Fibroblast of upper back skin (primary cell): ENCODE data around the gene MED13L.

ENCODE experiments used
- DNase-seq: peaks from one replicate; pipeline ENCODE4 v3.0.0-alpha.2; 2013

Gene MED13L

GRCh38 chr12:116277467-116278278, at the start of gene MED13L:
MED13L (minus strand) TSS chr12:116277693; CDS start chr12:116277131, 562 bp downstream.
- peak; percentile 90 for DNase-seq

- no peak for DNase-seq
Measured at GRCh38 chr12:116325336-116325664, 47.8 kb upstream of the MED13L start.

DNA sequence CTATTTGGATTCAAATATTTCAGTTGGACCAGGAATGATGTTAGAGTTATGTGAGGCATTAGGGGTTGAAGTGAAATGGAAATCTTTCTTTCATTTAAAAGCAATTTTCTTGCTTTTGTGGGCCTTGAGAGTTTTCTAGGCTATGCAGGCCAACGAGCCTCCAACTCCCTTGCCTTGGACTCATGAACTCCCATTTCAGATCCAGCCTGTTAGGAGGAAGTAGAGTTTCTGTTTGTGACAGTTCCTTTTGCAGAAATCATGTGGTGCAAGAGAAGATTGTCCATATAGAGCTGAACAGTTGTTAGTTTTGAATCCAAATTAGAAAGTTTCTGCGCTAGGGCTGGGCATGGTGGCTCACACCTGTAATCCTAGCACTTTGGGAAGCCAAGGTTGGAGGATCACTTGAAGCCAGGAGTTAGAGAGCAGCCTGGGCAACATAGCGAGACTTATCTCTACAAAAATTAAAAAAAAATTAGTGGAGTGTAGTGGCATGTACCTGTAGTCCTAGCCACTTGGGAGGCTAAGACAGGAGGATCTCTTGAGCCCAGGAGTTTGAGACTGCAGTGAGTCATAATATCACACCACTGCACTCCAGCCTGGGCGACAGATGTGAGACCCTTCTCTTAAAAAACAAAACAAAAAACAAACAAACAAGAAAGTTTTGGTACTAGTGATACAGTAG, 47.3 kb upstream of the MED13L start:
- DNase-seq, result no peak

- DNase-seq, result no peak
Measured at GRCh38 chr12:116323406-116324386, 46.2 kb upstream of the MED13L start.

DNA sequence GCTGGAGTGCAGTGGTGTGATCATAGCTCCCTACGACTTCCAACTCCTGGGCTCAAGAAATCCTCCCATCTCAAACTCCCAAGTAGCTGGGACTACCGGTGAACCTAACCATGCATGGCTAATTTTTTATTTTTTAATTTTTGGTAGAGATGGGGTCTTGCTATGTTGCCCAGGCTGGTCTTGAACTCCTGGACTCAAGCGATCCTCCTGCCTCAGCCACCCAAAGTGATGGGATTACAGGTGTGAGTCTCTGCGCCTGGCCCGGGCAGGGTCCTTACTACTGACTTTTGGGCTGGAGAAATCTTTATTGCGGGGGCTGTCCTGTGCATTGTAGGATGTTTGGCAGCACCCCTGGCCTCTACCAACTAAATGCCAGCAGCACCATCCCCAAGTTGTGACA, 44.4 kb upstream of the MED13L start:
- DNase-seq, result no peak

- DNase-seq, result no peak
Measured at GRCh38 chr12:116320791-116321217, 43.3 kb upstream of the MED13L start.

GRCh38 chr12:116319898-116320621, 42.6 kb upstream of the MED13L start:
- DNase-seq, result peak; percentile 99

DNA sequence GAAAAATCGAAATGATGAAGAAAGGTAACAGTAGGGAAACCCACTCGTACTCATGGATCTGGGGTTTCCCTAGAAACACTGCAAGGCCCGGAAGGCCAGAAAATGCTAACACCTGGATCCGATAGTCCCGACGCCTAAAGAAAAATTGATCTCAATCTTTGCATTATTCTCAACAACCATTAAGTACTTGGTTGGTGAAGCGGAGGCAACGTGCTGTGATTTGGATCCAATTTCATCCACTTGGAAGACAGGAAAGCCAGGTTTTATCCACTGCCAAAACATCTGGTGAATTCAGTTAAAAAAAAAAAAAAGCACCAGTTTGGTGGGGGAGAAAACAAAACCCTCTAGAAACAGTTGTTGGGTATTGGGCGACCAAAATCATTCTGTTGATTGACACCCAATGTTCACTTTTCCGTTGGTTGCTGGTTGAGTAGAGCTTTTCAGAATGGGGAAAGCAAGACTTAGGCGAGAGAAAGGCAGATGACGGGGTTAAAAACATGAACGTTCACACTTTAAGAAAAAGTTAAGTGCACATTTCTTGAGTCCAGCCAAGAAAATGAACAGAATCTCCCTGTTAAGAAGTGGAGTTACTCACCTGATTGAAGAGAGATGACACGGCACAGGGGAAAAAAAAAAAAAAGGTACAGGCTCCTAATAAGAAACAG, 41.9 kb upstream of the MED13L start:
- DNase-seq, result peak; percentile 73

DNA sequence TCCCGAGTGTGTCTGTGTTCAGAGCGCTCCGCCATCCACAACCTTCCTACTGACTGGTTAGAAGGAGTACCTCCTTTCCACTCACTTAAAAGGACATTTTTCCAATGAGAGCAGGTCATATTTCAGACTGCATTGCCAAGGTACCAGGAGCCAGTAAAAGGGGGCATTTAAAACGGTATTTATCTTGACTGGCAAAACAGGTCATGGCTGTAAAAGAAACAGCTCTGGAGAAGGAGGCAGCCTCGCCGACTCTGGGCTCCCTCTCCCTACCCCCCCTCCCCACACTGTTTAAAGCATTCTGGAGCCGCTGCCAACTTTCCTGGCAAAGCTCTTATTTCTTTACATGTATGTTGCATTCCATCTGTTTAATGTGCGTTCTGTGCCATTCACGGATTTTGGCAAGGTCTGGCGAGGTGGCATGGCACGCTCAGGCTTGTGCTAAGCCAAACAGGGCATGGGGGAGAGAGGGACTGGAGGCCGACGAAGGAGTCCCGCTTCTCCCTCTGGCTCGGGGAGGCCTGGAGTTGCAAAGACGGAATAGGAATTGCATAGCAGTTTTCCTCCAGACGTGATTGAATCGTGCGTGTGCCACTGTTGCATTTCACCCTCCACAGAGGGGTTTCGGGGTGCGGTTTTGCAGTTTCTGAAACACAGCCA, 41.2 kb upstream of the MED13L start:
- DNase-seq, result peak; percentile 50

DNA sequence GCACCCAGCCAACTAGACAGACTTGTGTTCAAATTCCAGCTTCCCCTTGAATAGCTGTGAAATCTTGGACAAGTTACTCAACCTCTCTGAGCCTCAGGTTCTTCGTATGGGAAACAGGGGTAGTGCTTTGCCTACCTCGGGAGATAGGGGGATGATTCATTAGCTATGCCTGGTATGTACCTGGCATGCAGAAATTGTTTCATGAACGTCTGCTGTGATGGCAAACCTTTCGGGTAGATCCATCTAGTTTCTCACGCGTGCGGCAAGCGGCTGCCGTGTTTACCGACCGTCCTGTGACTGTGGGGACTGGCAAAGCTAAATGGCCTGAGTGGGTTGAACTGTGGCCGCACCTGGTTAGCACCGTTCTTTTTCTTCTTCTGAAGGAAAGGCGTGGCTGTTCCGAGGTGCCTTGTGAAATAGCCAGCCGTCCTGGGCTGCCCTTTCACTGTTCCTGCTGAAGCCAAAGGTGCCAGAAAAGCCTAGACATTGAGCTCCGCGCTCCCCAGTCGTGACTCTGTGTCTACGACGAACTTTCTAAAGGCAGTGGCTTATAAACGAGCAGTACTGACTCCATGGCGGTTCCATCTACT, 40.6 kb upstream of the MED13L start:
- no peak for DNase-seq

DNA sequence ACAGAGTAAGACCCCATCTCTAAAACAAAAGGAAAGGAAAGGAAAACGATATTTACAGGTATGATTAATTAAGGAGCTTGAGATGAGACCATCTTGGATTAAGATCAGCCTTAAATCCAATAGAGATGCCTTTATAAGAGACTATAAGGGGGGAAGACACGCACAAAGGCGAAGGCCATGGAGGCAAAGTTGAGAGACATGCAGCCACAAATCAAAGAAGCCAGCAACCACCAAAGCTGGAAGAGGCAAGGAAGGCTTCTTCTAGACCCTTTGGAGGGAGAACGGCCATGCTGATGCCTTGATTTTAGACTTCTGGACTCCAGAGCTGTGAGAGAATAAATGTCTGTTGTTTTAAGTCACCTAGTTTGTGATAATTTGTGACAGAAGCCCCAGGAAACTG, 39.6 kb upstream of the MED13L start:
- no peak for DNase-seq

- no peak for DNase-seq
Measured at GRCh38 chr12:116314477-116314876, 37.0 kb upstream of the MED13L start.

DNA sequence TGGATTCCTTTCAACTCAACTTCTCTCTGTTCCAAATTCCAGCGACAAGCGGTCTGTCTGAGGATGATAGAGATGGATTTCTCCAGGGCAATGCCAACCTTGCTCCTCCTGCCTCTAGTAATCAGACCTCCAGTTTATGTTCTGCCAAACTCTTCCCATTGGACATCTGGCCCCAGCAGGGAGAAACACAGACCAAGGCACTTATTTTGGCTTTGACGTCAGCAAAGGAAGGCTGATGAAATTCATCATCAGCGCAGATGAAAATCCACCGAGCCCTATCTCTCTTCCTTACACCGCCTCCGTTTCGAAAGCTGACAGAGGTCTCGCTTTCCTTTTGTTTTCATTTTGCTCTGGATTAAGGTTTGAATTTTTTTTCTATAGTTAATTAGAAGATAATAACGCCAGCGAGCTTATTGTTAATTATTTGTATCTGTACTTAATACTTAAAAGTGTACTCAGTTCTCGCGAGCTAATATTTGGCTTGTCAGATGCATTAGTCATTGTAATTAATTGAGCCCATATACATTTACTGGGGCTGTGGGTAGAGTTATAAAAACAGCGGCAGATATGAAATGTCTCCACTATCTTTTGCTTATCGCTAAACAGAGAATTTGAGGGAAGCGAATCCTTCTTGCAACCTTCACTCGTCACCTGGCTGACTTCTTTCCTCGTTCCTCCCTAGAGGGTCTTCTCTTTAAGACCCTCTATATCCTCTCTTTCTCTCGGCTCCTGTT, 35.9 kb upstream of the MED13L start:
- no peak for DNase-seq

DNA sequence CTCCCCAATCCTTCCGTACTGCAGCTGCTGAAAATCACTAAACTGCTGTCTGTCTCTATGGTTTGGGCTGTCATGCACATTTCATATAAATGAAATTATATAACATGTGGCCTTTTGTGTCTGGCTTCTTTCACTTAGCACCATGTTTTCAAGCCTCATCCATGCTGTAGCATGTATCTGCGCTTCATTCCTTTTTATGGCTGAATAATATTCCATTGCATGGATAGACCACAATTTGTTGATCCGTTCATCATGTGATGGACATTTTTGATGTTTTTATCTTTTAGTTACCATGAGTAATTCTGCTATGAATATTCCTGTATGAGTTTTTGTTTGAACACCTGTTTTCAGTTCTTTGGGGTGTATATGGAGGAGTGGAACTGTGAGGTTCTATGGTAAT, 32.6 kb upstream of the MED13L start:
- DNase-seq, result no peak

DNA sequence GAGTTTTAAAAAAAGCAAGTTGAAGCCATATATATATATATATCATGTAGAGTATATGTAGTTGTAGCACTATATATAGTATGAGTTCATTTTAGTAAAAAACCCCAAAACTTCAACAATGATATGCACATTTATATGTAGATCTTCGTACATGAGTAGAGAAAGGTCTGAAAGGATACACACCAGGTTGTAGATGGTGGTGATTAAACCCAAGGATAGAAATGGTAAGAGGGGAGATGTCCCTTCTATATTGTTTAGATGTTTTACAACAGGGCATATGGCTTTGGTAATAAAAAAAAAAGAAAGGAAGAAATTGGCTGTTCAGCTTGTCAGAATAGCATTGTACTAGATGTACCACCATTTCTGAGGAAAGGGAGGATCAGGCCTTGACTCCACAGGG, 31.9 kb upstream of the MED13L start:
- no peak for DNase-seq

- no peak for DNase-seq
Measured at GRCh38 chr12:116308647-116309046, 31.2 kb upstream of the MED13L start.

DNA sequence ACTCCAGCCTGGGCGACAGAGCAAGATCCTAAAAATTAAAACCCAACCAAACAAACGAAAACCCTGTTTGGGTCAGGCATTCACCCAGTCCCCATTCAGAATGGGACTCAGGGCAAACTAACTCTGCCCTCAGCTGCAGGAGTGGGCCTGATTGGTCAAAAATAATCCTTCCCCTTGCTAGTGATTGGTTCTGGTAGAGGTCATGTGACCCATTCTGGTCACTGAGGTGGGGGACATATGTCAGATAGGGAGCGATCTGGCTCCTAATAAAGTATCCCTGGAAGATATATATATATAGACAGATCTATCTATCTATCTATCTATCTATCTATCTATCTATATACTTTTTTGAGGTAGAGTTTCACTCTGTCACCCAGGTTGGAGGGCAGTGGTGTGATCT, 29.5 kb upstream of the MED13L start:
- DNase-seq, result no peak

GRCh38 chr12:116306506-116306905, 29.0 kb upstream of the MED13L start:
- no peak for DNase-seq

GRCh38 chr12:116304621-116305020, 27.1 kb upstream of the MED13L start:
- no peak for DNase-seq

DNA sequence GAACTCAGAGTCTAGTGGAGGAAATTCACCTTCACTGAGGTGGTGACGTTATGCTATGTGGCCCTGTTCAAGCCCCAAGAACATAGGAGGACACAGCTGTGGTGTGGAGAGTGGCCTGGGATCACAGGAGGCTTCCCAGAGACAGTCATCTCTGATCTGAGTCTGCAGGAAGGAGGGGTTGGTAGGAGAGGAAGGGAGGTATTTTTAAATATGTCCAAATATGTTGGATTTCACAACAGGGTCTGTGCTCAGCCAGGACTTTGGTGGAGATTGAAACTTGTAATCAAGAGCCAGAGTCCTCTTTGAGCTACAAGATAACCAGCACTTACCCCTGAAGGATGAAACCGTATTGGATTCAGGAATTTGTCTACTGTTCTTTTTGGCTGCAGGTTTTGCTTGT, 26.4 kb upstream of the MED13L start:
- peak; percentile 55 for DNase-seq
